ENCODE measurements around the gene CRACR2A. TPM values are rescaled to one million over a fixed set of nuclear protein-coding genes. Genes with fewer than 3 reads are reported as not detected.

Gene CRACR2A
- total RNA-seq, 1 experiment from 2014 or later: not detected

- BruUV-seq (replicated peaks): no TSS peak
- Mint-ChIP-seq H3K4me1 (ENCODE audit: insufficient read depth, unreplicated experiment) (no peaks in the 10 kb centered on the region), H3K27ac (ENCODE audit: low read depth, unreplicated experiment) (no peak overlapping the region), H3K36me3 (ENCODE audit: insufficient read depth, unreplicated experiment) (no peaks in the 10 kb centered on the region), H3K9me3 (ENCODE audit: unreplicated experiment) (no peaks in the 10 kb centered on the region), H3K27me3 (ENCODE audit: insufficient read depth, unreplicated experiment) (peaks cover 55% of the 10 kb centered on the region), H3K4me3 (ENCODE audit: unreplicated experiment) (no peak overlapping the region)
- CTCF ChIA-PET: no interaction called here
- intact Hi-C loops (cut with micrococcal nuclease): no loop called here
- no peak for TF ChIP-seq CTCF (IDR thresholded peaks at IDR 0.05; ENCODE audit: unreplicated experiment)
- POLR2A ChIA-PET: no interaction called here
- no peak for DNase-seq (ENCODE audit: unreplicated experiment)
These were observed 181.2 kb downstream of the CRACR2A start for GRCh38 chr12:3571724-3572123.

GRCh38 chr12:3571323-3571722 is 181.6 kb downstream of the CRACR2A start:
- no peak for TF ChIP-seq CTCF (IDR thresholded peaks at IDR 0.05; ENCODE audit: unreplicated experiment)
- intact Hi-C loops (cut with micrococcal nuclease): no loop called here
- H3K36me3 Mint-ChIP-seq (ENCODE audit: insufficient read depth, unreplicated experiment): no peaks in the 10 kb centered on the region
- no peak for DNase-seq (ENCODE audit: unreplicated experiment)
- no peak overlapping the region for H3K4me3 Mint-ChIP-seq (ENCODE audit: unreplicated experiment)
- peaks cover 55% of the 10 kb centered on the region for H3K27me3 Mint-ChIP-seq (ENCODE audit: insufficient read depth, unreplicated experiment)
- no peak overlapping the region for H3K27ac Mint-ChIP-seq (ENCODE audit: low read depth, unreplicated experiment)
- H3K4me1 Mint-ChIP-seq (ENCODE audit: insufficient read depth, unreplicated experiment): peaks cover 2% of the 10 kb centered on the region
- BruUV-seq (replicated peaks): no TSS peak
- ChIA-PET CTCF (no interaction called here), POLR2A (no interaction called here)
- H3K9me3 Mint-ChIP-seq (ENCODE audit: unreplicated experiment): no peaks in the 10 kb centered on the region

- H3K27me3 Mint-ChIP-seq (ENCODE audit: insufficient read depth, unreplicated experiment): peaks cover 51% of the 10 kb centered on the region
- H3K27ac Mint-ChIP-seq (ENCODE audit: low read depth, unreplicated experiment): no peak overlapping the region
- BruUV-seq (replicated peaks): no TSS peak
- intact Hi-C loops (cut with micrococcal nuclease): no loop called here
- H3K9me3 Mint-ChIP-seq (ENCODE audit: unreplicated experiment): no peaks in the 10 kb centered on the region
- TF ChIP-seq CTCF (IDR thresholded peaks at IDR 0.05; ENCODE audit: unreplicated experiment): no peak
- ChIA-PET CTCF (interaction anchor here (0.5 kb wide), 1 partner anchor 61 kb away, joined by 3 read pairs; no protein-coding TSS in a partner anchor), POLR2A (no interaction called here)
- no peak overlapping the region for H3K4me3 Mint-ChIP-seq (ENCODE audit: unreplicated experiment)
- H3K36me3 Mint-ChIP-seq (ENCODE audit: insufficient read depth, unreplicated experiment): no peaks in the 10 kb centered on the region
- peaks cover 10% of the 10 kb centered on the region for H3K4me1 Mint-ChIP-seq (ENCODE audit: insufficient read depth, unreplicated experiment)
- DNase-seq (ENCODE audit: unreplicated experiment): no peak
These were observed 184.2 kb downstream of the CRACR2A start for GRCh38 chr12:3568695-3569094.

- intact Hi-C loops (cut with micrococcal nuclease): no loop called here
- H3K27ac Mint-ChIP-seq (ENCODE audit: low read depth, unreplicated experiment): no peak overlapping the region
- CTCF ChIA-PET: interaction anchor here (1.0 kb wide), 1 partner anchor 290 kb away, joined by 4 read pairs; no protein-coding TSS in a partner anchor
These were observed 186.9 kb downstream of the CRACR2A start for GRCh38 chr12:3565985-3566384.

More at GRCh38 chr12:3565985-3566384, 186.9 kb downstream of the CRACR2A start:
- no TSS peak for BruUV-seq (replicated peaks)
- peaks cover 6% of the 10 kb centered on the region for H3K9me3 Mint-ChIP-seq (ENCODE audit: unreplicated experiment)
- no peak for DNase-seq (ENCODE audit: unreplicated experiment)
- no peak for TF ChIP-seq CTCF (IDR thresholded peaks at IDR 0.05; ENCODE audit: unreplicated experiment)
- no peak overlapping the region for H3K4me3 Mint-ChIP-seq (ENCODE audit: unreplicated experiment)
- peaks cover 24% of the 10 kb centered on the region for H3K27me3 Mint-ChIP-seq (ENCODE audit: insufficient read depth, unreplicated experiment)
- H3K36me3 Mint-ChIP-seq (ENCODE audit: insufficient read depth, unreplicated experiment): no peaks in the 10 kb centered on the region
- POLR2A ChIA-PET: no interaction called here
- peaks cover 10% of the 10 kb centered on the region for H3K4me1 Mint-ChIP-seq (ENCODE audit: insufficient read depth, unreplicated experiment)

Other genes with a start within 250 kb of the CRACR2A start
- 7.0 and 10.3 TPM in 2 replicates for gene PARP11, start 120.3 kb upstream of the CRACR2A start, total RNA-seq (2022)

Measured in MCF 10A (cell line).